CD8-positive, alpha-beta memory T cell (primary cell): ENCODE data around the gene VWA7. TPM values are rescaled to one million over a fixed set of nuclear protein-coding genes. Genes with fewer than 3 reads are reported as not detected.

Source experiments
- CTCF ChIA-PET: fragments of 350-600 bp; sonication (Branson Sonifier 250); formaldehyde crosslinking; loops from one replicate; lab custom pipeline; 2021; ENCODE audit warnings: antibody characterized with exemption; lab: Charles Lee
- POLR2A ChIA-PET: fragments of 350-600 bp; sonication (Branson Sonifier 250); formaldehyde crosslinking; loops from one replicate; lab custom pipeline; 2021; ENCODE audit warnings: antibody characterized with exemption; lab: Charles Lee
- DNase-seq, 5 donors: peaks; one replicate each; pipeline versions ENCODE4 v3.0.0 to v3.0.0-alpha.2; 2020 to 2022; ENCODE audit warnings: mixed read lengths in 1 of 5
- H3K27ac ChIP-seq: one replicate; pipeline ENCODE4 v1.7.0; 2013; ENCODE audit warnings: low read depth, mild to moderate bottlenecking, low read length, moderate library complexity
- H3K27me3 ChIP-seq: 2 replicates; pipeline ENCODE4 v1.7.0; 2013; ENCODE audit warnings: low read length, mild to moderate bottlenecking; ENCODE audit not compliant: insufficient read depth, poor library complexity, severe bottlenecking
- H3K36me3 ChIP-seq: 2 replicates; pipeline ENCODE4 v1.7.0; 2013; ENCODE audit warnings: mild to moderate bottlenecking, low read length, moderate library complexity; ENCODE audit not compliant: insufficient read depth
- H3K4me1 ChIP-seq: 2 replicates; pipeline ENCODE4 v1.7.0; 2013; ENCODE audit warnings: mild to moderate bottlenecking, low read length, moderate library complexity; ENCODE audit not compliant: insufficient read depth
- H3K4me3 ChIP-seq: 2 replicates; pipeline ENCODE4 v1.7.0; 2013; ENCODE audit warnings: mild to moderate bottlenecking, low read length
- H3K9me3 ChIP-seq: 2 replicates; pipeline ENCODE4 v1.7.0; 2013; ENCODE audit warnings: mild to moderate bottlenecking, low read length
- H3K27ac Mint-ChIP-seq, 8 donors: one replicate each; pipeline ENCODE4 v1.8.0; 2020 to 2021; ENCODE audit warnings: mixed read lengths in 8 of 8, mild to moderate bottlenecking in 6 of 8, inconsistent platforms in 3 of 8, moderate library complexity in 3 of 8
- H3K27me3 Mint-ChIP-seq, 2 donors: one replicate each; pipeline ENCODE4 v1.8.0; 2020 to 2021; ENCODE audit warnings: mixed read lengths in 2 of 2, mild to moderate bottlenecking in 1 of 2, moderate library complexity in 1 of 2
- H3K36me3 Mint-ChIP-seq, 3 donors: one replicate each; pipeline ENCODE4 v1.8.0; 2020 to 2021; ENCODE audit warnings: mixed read lengths in 3 of 3, inconsistent platforms in 1 of 3, mild to moderate bottlenecking in 1 of 3
- H3K4me1 Mint-ChIP-seq, 3 donors: one replicate each; pipeline ENCODE4 v1.8.0; 2020 to 2021; ENCODE audit warnings: mixed read lengths in 3 of 3, inconsistent platforms in 1 of 3, mild to moderate bottlenecking in 1 of 3
- H3K4me3 Mint-ChIP-seq, 7 donors: one replicate each; pipeline ENCODE4 v1.8.0; 2020 to 2021; ENCODE audit warnings: mixed read lengths in 7 of 7, mild to moderate bottlenecking in 6 of 7, moderate library complexity in 4 of 7, inconsistent platforms in 2 of 7
- H3K9me3 Mint-ChIP-seq, 5 donors: one replicate each; pipeline ENCODE4 v1.8.0; 2020 to 2022; ENCODE audit warnings: mixed read lengths in 5 of 5, mild to moderate bottlenecking in 3 of 5, moderate library complexity in 2 of 5, inconsistent platforms in 1 of 5
- polyA plus RNA-seq: library from polyadenylated mRNA; unstranded; fragments of 300-500 nt; fragmentation: Illumina TruSeq; gene quantifications from one replicate; pipeline ENCODE4 v1.2.3, GENCODE V29; 2021
- total RNA-seq, 2 experiments: library from RNA; stranded (reverse); gene quantifications; one replicate each; pipeline ENCODE4 v1.2.3, GENCODE V29; 2021

VWA7 gene
- total and polyA plus RNA-seq, 3 experiments from 2014 or later, result 1.4 to 2.5 (median 1.7) TPM

- H3K9me3 Mint-ChIP-seq, result peaks cover 0 to 3% (median 0%) of the 10 kb centered on the region in 5 donors
- Histone ChIP-seq H3K4me1 (peaks cover 44% of the 10 kb centered on the region), H3K27me3 (no peaks in the 10 kb centered on the region), H3K4me3 (peak overlapping the region; percentile 17), H3K9me3 (no peaks in the 10 kb centered on the region), H3K36me3 (peaks cover 5% of the 10 kb centered on the region), H3K27ac (peak overlapping the region; percentile 70)
- H3K27me3 Mint-ChIP-seq, result peaks cover 0 to 2% of the 10 kb centered on the region in 2 donors
- peak overlapping the region in 6 of 7 donors; percentile 41 to 67 (median 54) for H3K4me3 Mint-ChIP-seq
- POLR2A ChIA-PET, result no interaction called here
- no peak for DNase-seq
- peaks cover 30 to 40% (median 34%) of the 10 kb centered on the region in 3 donors for H3K4me1 Mint-ChIP-seq
- CTCF ChIA-PET, result no interaction called here
- peak overlapping the region; percentile 45 to 83 (median 66) for H3K27ac Mint-ChIP-seq
- H3K36me3 Mint-ChIP-seq, result peaks cover 0 to 29% (median 1%) of the 10 kb centered on the region in 3 donors
These were observed 591 bp downstream of the VWA7 start for GRCh38 chr6:31776485-31776988.

GRCh38 chr6:31775633-31776484, 1.3 kb downstream of the VWA7 start:
- ChIA-PET CTCF (no interaction called here), POLR2A (no interaction called here)
- Histone ChIP-seq H3K27me3 (no peaks in the 10 kb centered on the region), H3K9me3 (no peaks in the 10 kb centered on the region), H3K36me3 (peaks cover 4% of the 10 kb centered on the region), H3K4me1 (peaks cover 50% of the 10 kb centered on the region), H3K27ac (peak overlapping the region; percentile 70), H3K4me3 (no peak overlapping the region)
- peaks cover 36 to 47% (median 40%) of the 10 kb centered on the region in 3 donors for H3K4me1 Mint-ChIP-seq
- no peak for DNase-seq
- H3K36me3 Mint-ChIP-seq, result peaks cover 0 to 24% (median 1%) of the 10 kb centered on the region in 3 donors
- peaks cover 0 to 2% of the 10 kb centered on the region in 2 donors for H3K27me3 Mint-ChIP-seq
- peak overlapping the region in 6 of 7 donors; percentile 16 to 67 (median 47) for H3K4me3 Mint-ChIP-seq
- H3K9me3 Mint-ChIP-seq, result peaks cover 0 to 5% (median 0%) of the 10 kb centered on the region in 5 donors
- H3K27ac Mint-ChIP-seq, result peak overlapping the region in 7 of 8 donors; percentile 45 to 86 (median 68)

GRCh38 chr6:31775184-31775583, 1.9 kb downstream of the VWA7 start:
- no peak overlapping the region for H3K27ac ChIP-seq
- H3K4me1 Mint-ChIP-seq, result peaks cover 36 to 47% (median 40%) of the 10 kb centered on the region in 3 donors
- H3K36me3 Mint-ChIP-seq, result peaks cover 0 to 17% (median 1%) of the 10 kb centered on the region in 3 donors
- no peaks in the 10 kb centered on the region for H3K36me3 ChIP-seq
- DNase-seq, result no peak
- H3K4me3 Mint-ChIP-seq, result peak overlapping the region in 2 of 7 donors; percentile 29 to 54
- no peak overlapping the region for H3K4me3 ChIP-seq
- no peaks in the 10 kb centered on the region for H3K27me3 ChIP-seq
- H3K9me3 ChIP-seq, result no peaks in the 10 kb centered on the region
- peaks cover 0 to 2% of the 10 kb centered on the region in 2 donors for H3K27me3 Mint-ChIP-seq
- peaks cover 0 to 5% (median 0%) of the 10 kb centered on the region in 5 donors for H3K9me3 Mint-ChIP-seq
- ChIA-PET CTCF (interaction anchor here (1.2 kb wide), 1 partner anchor 45 kb away, joined by 3 read pairs; no protein-coding TSS in a partner anchor), POLR2A (no interaction called here)
- H3K4me1 ChIP-seq, result peaks cover 53% of the 10 kb centered on the region
- peak overlapping the region in 3 of 8 donors; percentile 30 to 86 (median 56) for H3K27ac Mint-ChIP-seq

- Mint-ChIP-seq H3K27me3 (peaks cover 0 to 2% of the 10 kb centered on the region in 2 donors), H3K36me3 (no peaks in the 10 kb centered on the region), H3K9me3 (peaks cover 0 to 5% (median 0%) of the 10 kb centered on the region in 5 donors), H3K4me1 (peaks cover 32 to 44% (median 37%) of the 10 kb centered on the region in 3 donors), H3K27ac (peak overlapping the region in 6 of 8 donors; percentile 12 to 83 (median 55)), H3K4me3 (peak overlapping the region in 6 of 7 donors; percentile 62 to 84 (median 72))
- CTCF ChIA-PET, result interaction anchor here (0.9 to 4.0 kb wide), 4 partner anchors 34 to 58 kb away, joined by 3 to 42 read pairs (median 3); partner anchors contain the start of genes CLIC1, DDAH2 and MSH5
- no peak for DNase-seq
- peaks cover 51% of the 10 kb centered on the region for H3K4me1 ChIP-seq
- no peak overlapping the region for H3K4me3 ChIP-seq
- no peaks in the 10 kb centered on the region for H3K27me3 ChIP-seq
- no peaks in the 10 kb centered on the region for H3K9me3 ChIP-seq
- POLR2A ChIA-PET, result interaction anchor here (0.6 to 1.7 kb wide), 2 partner anchors 32 to 172 kb away, joined by 3 to 12 read pairs; partner anchors contain the start of gene MSH5
- no peak overlapping the region for H3K27ac ChIP-seq
- no peaks in the 10 kb centered on the region for H3K36me3 ChIP-seq
These were observed 5.2 kb downstream of the VWA7 start for GRCh38 chr6:31771992-31772358.

GRCh38 chr6:31770860-31771259, 6.3 kb downstream of the VWA7 start:
- H3K4me1 ChIP-seq, result peaks cover 40% of the 10 kb centered on the region
- H3K4me3 Mint-ChIP-seq, result peak overlapping the region in 1 of 7 donors; percentile 23
- no peaks in the 10 kb centered on the region for H3K9me3 ChIP-seq
- no peak overlapping the region for H3K4me3 ChIP-seq
- ChIA-PET CTCF (interaction anchor here (1.0 to 4.0 kb wide), 11 partner anchors 10 to 59 kb away, joined by 3 to 42 read pairs (median 6); partner anchors contain the start of genes CLIC1, DDAH2, LSM2 and MSH5), POLR2A (no interaction called here)
- H3K36me3 ChIP-seq, result no peaks in the 10 kb centered on the region
- H3K9me3 Mint-ChIP-seq, result peaks cover 0 to 5% (median 0%) of the 10 kb centered on the region in 5 donors
- no peak overlapping the region for H3K27ac ChIP-seq
- H3K27me3 ChIP-seq, result no peaks in the 10 kb centered on the region
- H3K4me1 Mint-ChIP-seq, result peaks cover 26 to 35% (median 29%) of the 10 kb centered on the region in 3 donors
- peak in 1 of 5 donors; percentile 10 for DNase-seq
- peak overlapping the region in 3 of 8 donors; percentile 64 to 81 (median 76) for H3K27ac Mint-ChIP-seq
- H3K36me3 Mint-ChIP-seq, result no peaks in the 10 kb centered on the region
- H3K27me3 Mint-ChIP-seq, result peaks cover 0 to 2% of the 10 kb centered on the region in 2 donors

GRCh38 chr6:31769684-31770371, 7.3 kb downstream of the VWA7 start:
- Mint-ChIP-seq H3K4me3 (peak overlapping the region in 1 of 7 donors; percentile 63), H3K27ac (peak overlapping the region in 6 of 8 donors; percentile 4 to 82 (median 67)), H3K4me1 (peaks cover 22 to 29% (median 27%) of the 10 kb centered on the region in 3 donors)

More at GRCh38 chr6:31769684-31770371, 7.3 kb downstream of the VWA7 start:
- POLR2A ChIA-PET, result interaction anchor here (0.6 to 1.2 kb wide), 6 partner anchors 9 to 65 kb away, joined by 3 to 5 read pairs (median 4); partner anchors contain the start of gene MSH5
- no peaks in the 10 kb centered on the region for H3K9me3 ChIP-seq
- H3K9me3 Mint-ChIP-seq, result peaks cover 0 to 5% (median 0%) of the 10 kb centered on the region in 5 donors
- no peaks in the 10 kb centered on the region for H3K27me3 Mint-ChIP-seq
- peak; percentile 69 to 85 (median 74) for DNase-seq
- H3K36me3 Mint-ChIP-seq, result no peaks in the 10 kb centered on the region
- peaks cover 33% of the 10 kb centered on the region for H3K4me1 ChIP-seq
- CTCF ChIA-PET, result interaction anchor here (0.6 to 4.0 kb wide), 28 partner anchors 9 to 189 kb away, joined by 3 to 42 read pairs (median 5); partner anchors contain the start of genes ABHD16A, CLIC1, DDAH2 and HSPA1A
- H3K4me3 ChIP-seq, result no peak overlapping the region
- no peaks in the 10 kb centered on the region for H3K36me3 ChIP-seq
- H3K27me3 ChIP-seq, result no peaks in the 10 kb centered on the region
- no peak overlapping the region for H3K27ac ChIP-seq
